ENCODE data around the gene ABCC10.

GRCh38 chr6:43453831-43454230 lies 26.5 kb downstream of the ABCC10 start:
- TF ChIP-seq CTCF (IDR thresholded peaks at IDR 0.05) = no peak
- TF ChIP-seq POLR2A (IDR thresholded peaks at IDR 0.05) = no peak
